Smooth muscle cell (in vitro differentiated cells): ENCODE data around the gene MYBBP1A. TPM values are rescaled to one million over a fixed set of nuclear protein-coding genes. Genes with fewer than 3 reads are reported as not detected.

ENCODE experiments used
- DNase-seq: peaks from one replicate; lab custom pipeline; 2025; ENCODE audit not compliant: unreplicated experiment; lab: John Stamatoyannopoulos, UW
- H2AFZ ChIP-seq: fragments of 200-600 bp; sonication (generic); 2 replicates; pipeline ENCODE4 v1.6.0; 2016; ENCODE audit warnings: antibody characterized with exemption, low read depth, mild to moderate bottlenecking
- H3F3A ChIP-seq: fragments of 200-600 bp; sonication (generic); 2 replicates; pipeline ENCODE4 v1.6.0; 2017; ENCODE audit warnings: antibody characterized with exemption, low read depth
- H3K27ac ChIP-seq: fragments of 200-600 bp; sonication (generic); 2 replicates; pipeline ENCODE4 v1.5.1; 2016; ENCODE audit warnings: low read depth, mild to moderate bottlenecking
- H3K27me3 ChIP-seq: fragments of 200-600 bp; sonication (generic); 2 replicates; pipeline ENCODE4 v1.6.1; 2016; ENCODE audit warnings: low read depth, mild to moderate bottlenecking
- H3K36me3 ChIP-seq: fragments of 200-600 bp; sonication (generic); 2 replicates; pipeline ENCODE4 v1.5.1; 2016; ENCODE audit warnings: low read depth
- H3K4me1 ChIP-seq: fragments of 200-600 bp; sonication (generic); 2 replicates; pipeline ENCODE4 v1.5.1; 2016; ENCODE audit warnings: low read depth
- H3K4me2 ChIP-seq: fragments of 200-600 bp; sonication (generic); 2 replicates; pipeline ENCODE4 v1.6.0; 2016; ENCODE audit warnings: mild to moderate bottlenecking
- H3K4me3 ChIP-seq: fragments of 200-600 bp; sonication (generic); 2 replicates; pipeline ENCODE4 v1.5.1; 2016; ENCODE audit warnings: mild to moderate bottlenecking
- H3K79me2 ChIP-seq: fragments of 200-600 bp; sonication (generic); 2 replicates; pipeline ENCODE4 v1.6.0; 2016; ENCODE audit warnings: low read depth, mild to moderate bottlenecking
- H3K9ac ChIP-seq: fragments of 200-600 bp; sonication (generic); 2 replicates; pipeline ENCODE4 v1.6.0; 2016; ENCODE audit warnings: low read depth
- H3K9me3 ChIP-seq: fragments of 200-600 bp; sonication (generic); replicated peaks from 2 replicates; pipeline ENCODE4 v1.5.1; 2016; ENCODE audit warnings: low read depth
- H4K20me1 ChIP-seq: fragments of 200-600 bp; sonication (generic); 2 replicates; pipeline ENCODE4 v1.6.0; 2016; ENCODE audit warnings: low read depth
- CTCF ChIP-seq: fragments of 200-600 bp; sonication (generic); IDR thresholded peaks from 2 replicates; pipeline ENCODE4 v1.5.1; 2017; ENCODE audit warnings: borderline replicate concordance, mild to moderate bottlenecking, antibody characterized with exemption; ENCODE audit not compliant: insufficient read depth, poor library complexity, severe bottlenecking
- WGBS: methylation state at CpG from one replicate; pipeline ENCODE4 v1.1.7; 2016; ENCODE audit warnings: low lambda C conversion rate; 5-methylcytosine and 5-hydroxymethylcytosine counted together
- polyA plus RNA-seq: library from polyadenylated mRNA; unstranded; fragments of >200 nt; fragmentation: Nextera tagmentation; extraction: Ambion mirVana; gene quantifications from 2 replicates; pipeline ENCODE4 v1.2.1, GENCODE V29; 2016
- total RNA-seq: library from RNA; depleted of rRNA; stranded (reverse); fragments of >200 nt; gene quantifications from 2 replicates; pipeline ENCODE4 v1.2.3, GENCODE V29; 2014

The MYBBP1A gene
- total and polyA plus RNA-seq, 2 experiments from 2014 or later = 18.1 to 33.5 TPM

- Histone ChIP-seq H3K27ac (no peak overlapping the region), H3K4me2 (no peak overlapping the region), H3K9ac (no peak overlapping the region), H3K79me2 (no peaks in the 10 kb centered on the region), H2AFZ (no peak overlapping the region), H3K36me3 (no peaks in the 10 kb centered on the region), H3K4me3 (no peak overlapping the region), H3K4me1 (peaks cover 17% of the 10 kb centered on the region), H3K9me3 (no peaks in the 10 kb centered on the region), H3K27me3 (no peaks in the 10 kb centered on the region), H3F3A (no peaks in the 10 kb centered on the region), H4K20me1 (no peaks in the 10 kb centered on the region)
- no peak for DNase-seq
- 89% methylated on average over 12 of the region's 14 CpGs for WGBS
- no peak for TF ChIP-seq CTCF
Observed at GRCh38 chr17:4519361-4519788, 35.8 kb downstream of the MYBBP1A start.

GRCh38 chr17:4518901-4519300, 36.3 kb downstream of the MYBBP1A start:
- no peak for TF ChIP-seq CTCF
- Histone ChIP-seq H3K4me1 (peaks cover 21% of the 10 kb centered on the region), H2AFZ (no peak overlapping the region), H3K9me3 (no peaks in the 10 kb centered on the region), H3K9ac (no peak overlapping the region), H3F3A (no peaks in the 10 kb centered on the region), H3K4me2 (no peak overlapping the region), H3K27me3 (no peaks in the 10 kb centered on the region), H3K27ac (no peak overlapping the region), H3K4me3 (no peak overlapping the region), H3K36me3 (no peaks in the 10 kb centered on the region), H3K79me2 (no peaks in the 10 kb centered on the region), H4K20me1 (no peaks in the 10 kb centered on the region)
- 95% methylated on average over 10 of the region's 10 CpGs for WGBS
- DNase-seq = no peak

GRCh38 chr17:4516735-4517134, 38.4 kb downstream of the MYBBP1A start:
- peaks cover 21% of the 10 kb centered on the region for H3K4me1 ChIP-seq
- whole genome bisulfite sequencing = 48% methylated on average over 11 of the region's 11 CpGs

More at GRCh38 chr17:4516735-4517134, 38.4 kb downstream of the MYBBP1A start:
- Histone ChIP-seq H3K79me2 (no peaks in the 10 kb centered on the region), H3K9me3 (no peaks in the 10 kb centered on the region), H3K9ac (no peak overlapping the region), H3K36me3 (no peaks in the 10 kb centered on the region), H3K27me3 (no peaks in the 10 kb centered on the region), H3K27ac (no peak overlapping the region), H2AFZ (no peak overlapping the region), H4K20me1 (no peaks in the 10 kb centered on the region), H3F3A (no peaks in the 10 kb centered on the region), H3K4me2 (no peak overlapping the region), H3K4me3 (no peak overlapping the region)
- no peak for DNase-seq
- TF ChIP-seq CTCF = no peak
